Measurements from ENCODE around the gene S100A16. TPM values are rescaled to one million over a fixed set of nuclear protein-coding genes. Genes with fewer than 3 reads are reported as not detected.

S100A16 gene
- total and polyA plus RNA-seq, 9 of the 15 experiments (the other 6 are each of a cell fraction or from before 2014, with no cell fraction given) = 1.6 to 6.9 (median 4.3) TPM

GRCh38 chr1:153649137-153649862 is 36.4 kb upstream of the S100A16 start (continued):
- TF ChIP-seq ETS1 (conservative IDR thresholded peaks at IDR 0.05; ENCODE audit: control insufficient read depth, low read depth, low read length) (0 out of 2 replicates have a peak, but pooled peaks have one; percentile 0), CC2D1A (IDR thresholded peaks at IDR 0.05) (0 out of 2 replicates have a peak, but pooled peaks have one; percentile 15), TRIM28 (IDR thresholded peaks at IDR 0.05) (no peak), ZBTB40 (IDR thresholded peaks at IDR 0.05) (no peak), ZBTB40 (CRISPR knock-in tag; IDR thresholded peaks at IDR 0.05) (no peak), ARID1B (IDR thresholded peaks at IDR 0.05) (peak; percentile 50), FOXK1 (CRISPR knock-in tag; IDR thresholded peaks at IDR 0.05; ENCODE audit: borderline replicate concordance) (no peak), THRB (CRISPR knock-in tag; conservative IDR thresholded peaks at IDR 0.05) (no peak), ZNF274 (IDR thresholded peaks at IDR 0.05; ENCODE audit: borderline replicate concordance, low read depth, low read length) (no peak), JUN (IDR thresholded peaks at IDR 0.05; ENCODE audit: borderline replicate concordance, low read depth, low read length) (no peak), JUN (CRISPR knock-in tag; IDR thresholded peaks at IDR 0.05; ENCODE audit: borderline replicate concordance) (no peak), CBFA2T2 (conservative IDR thresholded peaks at IDR 0.05) (peak; percentile 69), TEAD1 (CRISPR knock-in tag; IDR thresholded peaks at IDR 0.05) (0 out of 4 replicates have a peak, but pooled peaks of 1 of the 2 experiments have one; percentile 5)

Measured in K562 (cell line).